B cell (primary cell): ENCODE data around the gene PTH1R. TPM values are rescaled to one million over a fixed set of nuclear protein-coding genes. Genes with fewer than 3 reads are reported as not detected.

Experiments
- ATAC-seq: fragments of 200-7000 bp; cut with Tn5 transposase; one replicate; pipeline ENCODE4 v1.10.0; 2021; ENCODE audit warnings: low read depth, mild to moderate bottlenecking, moderate number of reproducible peaks, moderate library complexity
- CTCF ChIA-PET: fragments of 350-600 bp; sonication (Branson Sonifier 250); formaldehyde crosslinking; loops from one replicate; lab custom pipeline; 2021; ENCODE audit warnings: antibody characterized with exemption, inconsistent platforms; lab: Charles Lee
- POLR2A ChIA-PET: fragments of 350-600 bp; sonication (Branson Sonifier 250); formaldehyde crosslinking; loops from one replicate; lab custom pipeline; 2021; ENCODE audit warnings: antibody characterized with exemption; lab: Charles Lee
- DNase-seq: peaks from one replicate; pipeline ENCODE4 v3.0.0; 2013
- H2AFZ ChIP-seq: 2 replicates; pipeline ENCODE4 v1.6.1; 2012; ENCODE audit warnings: mild to moderate bottlenecking, low read depth, low read length; ENCODE audit not compliant: insufficient read depth, poor library complexity, severe bottlenecking
- H3K27ac ChIP-seq, 2 donors: 1 replicate in 1 of 2; 2 replicates in 1 of 2; pipeline ENCODE4 v1.5.1; 2012 to 2013; ENCODE audit warnings: low read length in 2 of 2, mild to moderate bottlenecking in 2 of 2, moderate library complexity in 1 of 2
- H3K27me3 ChIP-seq, 4 experiments: fragments of 200-600 bp in 1 of 4; sonication (generic) in 1 of 4; replicated peaks in 1 of 4; 1 replicate in 2 of 4; 2 replicates in 2 of 4; pipeline versions ENCODE4 v1.6.1 to v1.7.0; 2013 to 2016; ENCODE audit warnings: low read length in 3 of 4, mild to moderate bottlenecking in 2 of 4, mixed read lengths in 1 of 4, moderate library complexity in 1 of 4; ENCODE audit not compliant: insufficient read depth in 4 of 4, control insufficient read depth in 3 of 4; ENCODE audit errors: control extremely low read depth in 1 of 4
- H3K36me3 ChIP-seq, 2 experiments: replicated peaks in 1 of 2; 1 replicate in 1 of 2; 2 replicates in 1 of 2; pipeline versions ENCODE4 v1.6.1 to v1.7.1; 2013; ENCODE audit warnings: low read length in 1 of 2; ENCODE audit not compliant: insufficient read depth in 2 of 2, control insufficient read depth in 1 of 2; ENCODE audit errors: control extremely low read depth in 1 of 2, extremely low read depth in 1 of 2
- H3K4me1 ChIP-seq, 2 donors: fragments of 200-600 bp in 1 of 2; sonication (generic) in 1 of 2; 1 replicate in 1 of 2; 2 replicates in 1 of 2; pipeline versions ENCODE4 v1.5.1 to v1.6.1; 2013 to 2017; ENCODE audit warnings: low read length in 2 of 2; ENCODE audit not compliant: control insufficient read depth in 2 of 2, insufficient read depth in 2 of 2
- H3K4me2 ChIP-seq: replicated peaks from 2 replicates; pipeline ENCODE3; 2012; ENCODE audit warnings: mild to moderate bottlenecking, low read depth, low read length; ENCODE audit not compliant: poor library complexity, severe bottlenecking
- H3K4me3 ChIP-seq, 5 experiments: fragments of 200-600 bp in 1 of 5; sonication (generic) in 1 of 5; 1 replicate in 3 of 5; 2 replicates in 2 of 5; pipeline versions ENCODE4 v1.5.1 to v1.7.0; 2011 to 2016; ENCODE audit warnings: low read length in 4 of 5, mild to moderate bottlenecking in 4 of 5, low read depth in 2 of 5, control low read depth in 1 of 5, moderate library complexity in 1 of 5; ENCODE audit not compliant: insufficient read depth in 1 of 5; ENCODE audit errors: control extremely low read depth in 1 of 5, extremely low read depth in 1 of 5
- H3K79me2 ChIP-seq: fragments of 200-600 bp; sonication (generic); one replicate; pipeline ENCODE4 v1.6.0; 2016; ENCODE audit warnings: low read length; ENCODE audit not compliant: control insufficient read depth, insufficient read depth
- H3K9ac ChIP-seq: fragments of 200-600 bp; sonication (generic); 2 replicates; pipeline ENCODE4 v1.6.1; 2017; ENCODE audit warnings: mild to moderate bottlenecking, low read length, moderate library complexity
- H3K9me3 ChIP-seq, 3 donors: one replicate each; pipeline versions ENCODE4 v1.6.1 to v1.7.1; 2013; ENCODE audit warnings: low read length in 2 of 3; ENCODE audit not compliant: control insufficient read depth in 2 of 3, insufficient read depth in 1 of 3; ENCODE audit errors: control extremely low read depth in 1 of 3
- H4K20me1 ChIP-seq: 2 replicates; pipeline ENCODE4 v1.6.0; 2012; ENCODE audit warnings: mild to moderate bottlenecking, low read length; ENCODE audit not compliant: insufficient read depth, control insufficient read depth, poor library complexity, severe bottlenecking
- H3K27ac Mint-ChIP-seq: one replicate; pipeline ENCODE4 v1.8.0; 2021; ENCODE audit warnings: mixed read lengths
- H3K27me3 Mint-ChIP-seq: one replicate; pipeline ENCODE4 v1.8.0; 2021; ENCODE audit warnings: mixed read lengths
- H3K4me1 Mint-ChIP-seq: one replicate; pipeline ENCODE4 v1.8.0; 2021; ENCODE audit warnings: mixed read lengths
- H3K4me3 Mint-ChIP-seq: one replicate; pipeline ENCODE4 v1.8.0; 2021; ENCODE audit warnings: mixed read lengths
- H3K9me3 Mint-ChIP-seq: one replicate; pipeline ENCODE4 v1.8.0; 2022; ENCODE audit warnings: mixed read lengths; ENCODE audit not compliant: insufficient read depth
- CTCF ChIP-seq: fragments of 200-600 bp; IDR thresholded peaks from one replicate; pipeline ENCODE4 v1.8.0; 2022; ENCODE audit warnings: antibody characterized with exemption, mild to moderate bottlenecking
- EZH2 ChIP-seq: IDR thresholded peaks from 2 replicates; pipeline ENCODE4 v1.6.1; 2012; ENCODE audit warnings: borderline replicate concordance, low read depth, mild to moderate bottlenecking, moderate library complexity, low read length; ENCODE audit not compliant: insufficient read depth, poor library complexity, severe bottlenecking
- WGBS: methylation state at CpG from one replicate; pipeline ENCODE4 v1.1.5; 2013; ENCODE audit warnings: missing lambda C conversion rate; ENCODE audit not compliant: insufficient coverage; 5-methylcytosine and 5-hydroxymethylcytosine counted together
- intact Hi-C: fragments of 100-400 bp; cut with micrococcal nuclease; formaldehyde crosslinking; loops from one replicate; pipeline ENCODE4 v1.10.0; 2022
- polyA plus RNA-seq: library from polyadenylated mRNA; depleted of rRNA; stranded (reverse); fragments of >200 nt; gene quantifications from 2 replicates; pipeline ENCODE4 v1.2.3, GENCODE V29; 2012
- total RNA-seq, 2 donors: library from RNA; stranded (reverse); fragments of 120-200 nt in 1 of 2; gene quantifications; 1 replicate in 1 of 2; 2 replicates in 1 of 2; pipeline versions ENCODE4 v1.2.3 to v1.2.4, GENCODE V29; 2013 to 2022

Gene PTH1R
- total and polyA plus RNA-seq, 2 donors (not counting 1 experiment from before 2014, with no cell fraction given), result not detected

DNA sequence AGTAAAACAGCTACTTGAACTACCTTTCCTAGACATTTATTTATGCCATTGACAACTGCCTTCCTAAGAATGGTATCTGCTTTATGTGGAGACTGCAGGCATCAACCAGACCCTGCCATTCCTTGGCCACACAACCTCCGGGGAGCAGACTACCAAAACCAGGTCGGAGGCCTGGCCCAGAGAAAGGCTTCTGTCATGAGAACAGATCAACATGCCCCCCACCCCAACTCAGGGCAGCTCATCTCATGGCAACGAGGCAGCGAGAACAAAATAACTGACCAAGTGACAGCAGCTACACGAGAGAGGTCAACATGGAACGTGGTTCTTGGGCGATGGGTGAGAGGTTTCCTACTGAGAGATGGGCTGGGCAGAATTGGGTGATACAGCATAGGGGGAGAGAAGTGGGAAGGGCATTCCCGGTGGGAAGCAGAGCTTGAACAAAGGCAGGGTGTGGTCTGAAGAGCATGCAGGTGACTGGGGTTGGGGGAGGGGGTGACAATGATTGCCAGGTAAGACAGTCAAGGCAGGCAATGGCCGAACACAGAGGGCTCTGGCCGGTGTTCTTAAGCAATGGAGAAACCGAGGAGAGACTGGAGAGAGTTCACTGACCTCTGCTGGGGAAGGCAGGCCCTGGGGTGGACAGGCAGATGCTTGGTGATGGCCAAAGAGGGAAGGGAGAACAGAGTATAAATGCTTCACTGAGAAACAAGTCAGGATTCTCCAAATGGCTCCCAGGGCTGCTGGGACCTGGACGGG lies 65.1 kb downstream of the PTH1R start:
- Histone ChIP-seq H3K9ac (no peak overlapping the region), H3K79me2 (peaks cover 97% of the 10 kb centered on the region), H3K27ac (peak overlapping the region in 1 of 2 donors; percentile 38), H3K9me3 (no peaks in the 10 kb centered on the region), H3K4me2 (no peak overlapping the region), H2AFZ (no peak overlapping the region), H3K36me3 (peaks cover 0 to 73% of the 10 kb centered on the region in 2 experiments), H3K4me1 (peaks cover 34 to 59% of the 10 kb centered on the region in 2 donors), H3K4me3 (no peak overlapping the region), H4K20me1 (peaks cover 82% of the 10 kb centered on the region), H3K27me3 (no peaks in the 10 kb centered on the region)
- TF ChIP-seq CTCF, result no peak
- no peak for TF ChIP-seq EZH2
- H3K4me3 Mint-ChIP-seq, result no peak overlapping the region
- intact Hi-C loops, result no loop called here
- peaks cover 85% of the 10 kb centered on the region for H3K4me1 Mint-ChIP-seq
- WGBS, result 97% methylated on average over 12 of the region's 12 CpGs
- peak overlapping the region; percentile 32 for H3K27ac Mint-ChIP-seq
- ChIA-PET POLR2A (no interaction called here), CTCF (interaction anchor here (0.8 to 1.9 kb wide), 2 partner anchors 17 to 45 kb away, joined by 3 to 4 read pairs; no protein-coding TSS in a partner anchor)
- H3K9me3 Mint-ChIP-seq, result no peaks in the 10 kb centered on the region
- no peaks in the 10 kb centered on the region for H3K27me3 Mint-ChIP-seq
- ATAC-seq, result no peak
- no peak for DNase-seq
